HepG2 (cell line): ENCODE results near the gene PTPRE. TPM values are rescaled to one million over a fixed set of nuclear protein-coding genes. Genes with fewer than 3 reads are reported as not detected.

Experiments used
- ATAC-seq: fragments of 200-7000 bp; cut with Tn5 transposase; 3 replicates; pipeline ENCODE4 v1.9.1; 2020; ENCODE audit warnings: mild to moderate bottlenecking, moderate library complexity
- BruUV-seq: library from RNA; stranded (reverse); fragments of 400-500 nt; replicated peaks from 2 replicates; lab custom pipeline; 2021; lab: Mats Ljungman, UMichigan
- CTCF ChIA-PET: fragments of 300-600 bp; formaldehyde crosslinking; extraction: SDS; loops from one replicate; lab custom pipeline; 2021; ENCODE audit warnings: low total read pairs, inconsistent platforms, low intra/inter-chr PET ratio; lab: Yijun Ruan, JAX
- POLR2A ChIA-PET: fragments of 350-600 bp; sonication (Branson Sonifier 250); formaldehyde crosslinking; loops from one replicate; lab custom pipeline; 2020; ENCODE audit warnings: antibody characterized with exemption, inconsistent platforms; lab: Yijun Ruan, JAX
- DNase-seq: peaks from one replicate; pipeline ENCODE4 v3.0.0-alpha.2; 2015; ENCODE audit warnings: low spot score
- FAIRE-seq: peaks from 3 replicates; lab custom pipeline; 2011; peaks lifted over from hg19 to GRCh38; lab: Jason Lieb, UNC
- H2AFZ ChIP-seq: one replicate; pipeline ENCODE4 v1.6.1; 2011; ENCODE audit warnings: low read length, inconsistent platforms
- H3K27ac ChIP-seq: fragments of 300-600 bp; 3 replicates; pipeline ENCODE4 v1.8.0; 2011; ENCODE audit warnings: mixed run types, mild to moderate bottlenecking, mixed read lengths, low read length, inconsistent platforms; ENCODE audit not compliant: insufficient read depth; ENCODE audit errors: extremely low read length
- H3K27me3 ChIP-seq, 2 experiments: fragments of 200-600 bp in 1 of 2; 2 replicates in 1 of 2; 3 replicates in 1 of 2; pipeline versions ENCODE4 v1.6.0 to v1.8.0; 2011; ENCODE audit warnings: low read length in 2 of 2, mild to moderate bottlenecking in 2 of 2, moderate library complexity in 2 of 2, inconsistent platforms in 1 of 2; ENCODE audit not compliant: insufficient read depth in 2 of 2, control insufficient read depth in 1 of 2
- H3K36me3 ChIP-seq, 2 experiments: fragments of 200-600 bp in 1 of 2; replicated peaks in 1 of 2; 2 replicates in 1 of 2; 3 replicates in 1 of 2; pipeline versions ENCODE4 v1.5.1 to v1.8.0; 2011; ENCODE audit warnings: low read length in 2 of 2, inconsistent platforms in 1 of 2; ENCODE audit not compliant: insufficient read depth in 2 of 2, control insufficient read depth in 1 of 2
- H3K4me1 ChIP-seq: 2 replicates; pipeline ENCODE4 v1.5.1; 2012; ENCODE audit warnings: low read length, inconsistent platforms; ENCODE audit not compliant: insufficient read depth
- H3K4me2 ChIP-seq: 2 replicates; pipeline ENCODE4 v1.6.0; 2011; ENCODE audit warnings: low read depth, low read length, inconsistent platforms
- H3K4me3 ChIP-seq, 3 experiments: fragments of 200-600 bp in 1 of 3; sonication (generic), shearing (Covaris generic) in 1 of 3; replicated peaks in 1 of 3; 2 replicates each; pipeline ENCODE4 v1.5.1; 2011 to 2016; ENCODE audit warnings: low read length in 3 of 3, inconsistent platforms in 2 of 3, low read depth in 2 of 3, mild to moderate bottlenecking in 2 of 3, control low read depth in 1 of 3, mixed read lengths in 1 of 3; ENCODE audit not compliant: insufficient read depth in 1 of 3
- H3K79me2 ChIP-seq: one replicate; pipeline ENCODE4 v1.6.1; 2011; ENCODE audit warnings: low read length, inconsistent platforms; ENCODE audit not compliant: insufficient read depth
- H3K9ac ChIP-seq: 2 replicates; pipeline ENCODE4 v1.6.0; 2011; ENCODE audit warnings: mild to moderate bottlenecking, low read depth, low read length, inconsistent platforms; ENCODE audit not compliant: insufficient read depth
- H3K9me3 ChIP-seq: 2 replicates; pipeline ENCODE4 v1.5.1; 2012; ENCODE audit warnings: mild to moderate bottlenecking, low read length
- H4K20me1 ChIP-seq: 2 replicates; pipeline ENCODE4 v1.6.0; 2011; ENCODE audit warnings: inconsistent platforms, mild to moderate bottlenecking, low read length, moderate library complexity; ENCODE audit not compliant: insufficient read depth
- MTF1 ChIP-seq: sonication (generic); formaldehyde crosslinking; IDR thresholded peaks from 2 replicates; pipeline ENCODE4 v1.5.0; 2020; ENCODE audit warnings: missing genetic modification reagents
- REXO4 ChIP-seq: sonication (generic); formaldehyde crosslinking; IDR thresholded peaks from 2 replicates; pipeline ENCODE4 v1.8.0; 2022; ENCODE audit warnings: missing genetic modification reagents, mild to moderate bottlenecking, borderline replicate concordance
- TRIM24 ChIP-seq: sonication (generic); formaldehyde crosslinking; IDR thresholded peaks from 2 replicates; pipeline ENCODE4 v1.8.0; 2022; ENCODE audit warnings: mild to moderate bottlenecking, missing genetic modification reagents
- ZFP36L1 ChIP-seq: sonication (generic); formaldehyde crosslinking; IDR thresholded peaks from 2 replicates; pipeline ENCODE4 v1.8.0; 2022; ENCODE audit warnings: mild to moderate bottlenecking, missing genetic modification reagents, moderate library complexity
- ZNF256 ChIP-seq: sonication (generic); formaldehyde crosslinking; conservative IDR thresholded peaks from 2 replicates; pipeline ENCODE4 v1.4.0; 2020; ENCODE audit warnings: missing genetic modification reagents
- ZNF432 ChIP-seq: sonication (generic); formaldehyde crosslinking; IDR thresholded peaks from 2 replicates; pipeline ENCODE4 v1.5.0; 2020; ENCODE audit warnings: missing genetic modification reagents, mild to moderate bottlenecking, borderline replicate concordance
- ZNF878 ChIP-seq: sonication (generic); formaldehyde crosslinking; IDR thresholded peaks from 2 replicates; pipeline ENCODE4 v1.8.1; 2023; ENCODE audit warnings: mild to moderate bottlenecking, missing genetic modification reagents, moderate library complexity
- WGBS: methylation state at CpG from one replicate; pipeline ENCODE4 v1.1.6; 2017; ENCODE audit warnings: low lambda C conversion rate; 5-methylcytosine and 5-hydroxymethylcytosine counted together
- in situ Hi-C: cut with HindIII; loops from 2 replicates; pipeline ENCODE4 v1.10.0; 2017; ENCODE audit warnings: low pct_unique_long_range_greater_than_20kb; ENCODE audit not compliant: extremely low pct_ligation_motif_present
- intact Hi-C: fragments of 100-400 bp; cut with micrococcal nuclease; formaldehyde crosslinking; loops from one replicate; pipeline ENCODE4 v1.10.0; 2022; ENCODE audit not compliant: unreplicated experiment
- polyA plus RNA-seq, 8 experiments: library from polyadenylated mRNA; depleted of rRNA in 3 of 8; stranded (reverse) in 7 of 8; unstranded in 1 of 8; fragments of >200 nt; fragmentation: Illumina TruSeq in 4 of 8; extraction: Trizol in 4 of 8; gene quantifications; 2 replicates each; pipeline versions ENCODE4 v1.2.1 to v1.2.3, GENCODE V29; 2011 to 2016; ENCODE audit warnings: low read depth in 4 of 8, missing spikeins in 1 of 8, mixed read lengths in 1 of 8; ENCODE audit not compliant: insufficient read depth in 1 of 8
- total RNA-seq, 5 experiments: library from RNA; depleted of rRNA; stranded (reverse); fragments of >200 nt; fragmentation: Illumina TruSeq; extraction: Trizol; gene quantifications; 2 replicates each; pipeline ENCODE4 v1.2.3, GENCODE V29; 2016; ENCODE audit warnings: low read depth in 1 of 5
- TF ChIP-seq, protein P1 (sequence below): sonication (generic); formaldehyde crosslinking; IDR thresholded peaks from 2 replicates; pipeline ENCODE4 v1.4.0; 2020; ENCODE audit warnings: missing genetic modification reagents
- TF ChIP-seq, protein P2 (sequence below): sonication (generic); formaldehyde crosslinking; IDR thresholded peaks from 2 replicates; pipeline ENCODE4 v1.4.0; 2020; ENCODE audit warnings: mild to moderate bottlenecking, missing genetic modification reagents
- TF ChIP-seq, protein P3 (sequence below): sonication (generic); formaldehyde crosslinking; IDR thresholded peaks from 2 replicates; pipeline ENCODE4 v1.8.0; 2022; ENCODE audit warnings: missing genetic modification reagents, low read depth, mild to moderate bottlenecking, borderline replicate concordance
- TF ChIP-seq, protein P4 (sequence below): sonication (generic); formaldehyde crosslinking; IDR thresholded peaks from 2 replicates; pipeline ENCODE4 v1.4.0; 2020; ENCODE audit warnings: missing genetic modification reagents
- TF ChIP-seq, protein P5 (sequence below), 2 experiments: sonication (generic) in 1 of 2; formaldehyde crosslinking in 1 of 2; IDR thresholded peaks; 2 replicates each; pipeline versions ENCODE4 v1.4.0 to v1.6.1; 2018 to 2020; ENCODE audit warnings: missing genetic modification reagents in 2 of 2, borderline replicate concordance in 1 of 2, low read depth in 1 of 2, mild to moderate bottlenecking in 1 of 2, missing biosample characterization in 1 of 2

The PTPRE gene
- total and polyA plus RNA-seq, 2 of the 13 experiments (the other 11 are each of a cell fraction or from before 2014, with no cell fraction given) = 0.01 to 0.02 TPM

DNA sequence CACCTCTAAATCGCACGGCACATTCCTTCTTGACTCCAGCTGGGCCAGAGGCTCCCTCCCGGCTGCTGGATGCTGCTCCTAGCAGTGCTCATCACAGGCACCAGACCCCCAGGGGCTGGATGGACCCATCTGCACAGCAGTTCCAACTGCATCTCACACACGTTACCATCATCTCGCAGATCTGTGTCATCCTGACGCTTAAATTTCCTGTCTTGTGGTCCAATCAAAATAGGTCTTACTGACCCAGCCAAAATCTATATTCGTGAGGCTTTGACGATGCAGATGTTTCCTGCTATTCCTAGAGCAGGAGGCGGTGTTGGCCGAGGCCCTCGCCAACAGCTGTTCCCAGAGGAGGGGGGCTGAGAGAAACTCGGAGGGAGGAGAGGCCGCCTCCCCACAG, 111.3 kb downstream of the PTPRE start:
- intact Hi-C loops = loop anchor here (10.0 kb wide), 1 partner anchor 143 kb away; no protein-coding TSS in a partner anchor
- DNase-seq (no peak), ATAC-seq (no peak), FAIRE-seq (no peak)
- WGBS = 6% methylated on average over 10 of the region's 13 CpGs
- Histone ChIP-seq H4K20me1 (no peaks in the 10 kb centered on the region), H3K4me1 (no peaks in the 10 kb centered on the region), H3K36me3 (no peaks in the 10 kb centered on the region), H3K9me3 (no peaks in the 10 kb centered on the region), H3K9ac (no peak overlapping the region), H3K4me2 (no peak overlapping the region), H3K27me3 (peaks cover 3 to 72% of the 10 kb centered on the region in 2 experiments; a peak in 4 of 5 replicates), H3K79me2 (no peaks in the 10 kb centered on the region), H3K4me3 (no peak overlapping the region), H2AFZ (no peak overlapping the region), H3K27ac (no peak overlapping the region)
- ChIA-PET CTCF (no interaction called here), POLR2A (no interaction called here)
- TF ChIP-seq ZNF432 (CRISPR knock-in tag) = no peak
- in situ Hi-C loops = loop anchor here (25.0 kb wide), 1 partner anchor 306 kb away; no protein-coding TSS in a partner anchor
- no TSS peak for BruUV-seq

DNA sequence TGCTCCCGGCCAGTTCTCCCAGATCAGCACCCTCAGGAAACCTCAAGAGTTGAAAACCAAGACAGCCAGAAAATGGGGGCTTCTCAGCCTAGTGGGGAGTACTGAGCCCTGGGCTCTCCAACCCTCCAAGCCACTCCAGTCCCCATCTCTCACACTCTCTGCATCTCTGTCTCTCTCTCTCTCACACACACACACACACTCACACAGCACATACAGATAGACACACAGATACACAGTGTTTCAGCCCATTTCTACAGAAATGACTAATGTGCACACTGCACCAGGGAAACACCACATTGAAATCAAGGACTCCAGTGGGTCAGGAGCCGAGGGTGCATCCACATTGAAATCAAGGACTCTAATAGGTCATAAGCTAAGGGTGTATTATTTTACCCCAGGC, 111.8 kb downstream of the PTPRE start:
- intact Hi-C loops (loop anchor here (10.0 kb wide), 1 partner anchor 144 kb away; no protein-coding TSS in a partner anchor), in situ Hi-C loops (loop anchor here (25.0 kb wide), 1 partner anchor 306 kb away; no protein-coding TSS in a partner anchor)
- DNase-seq (no peak), ATAC-seq (no peak), FAIRE-seq (no peak)
- Histone ChIP-seq H3K4me1 (no peaks in the 10 kb centered on the region), H3K9ac (no peak overlapping the region), H3K79me2 (no peaks in the 10 kb centered on the region), H3K4me3 (no peak overlapping the region), H3K4me2 (no peak overlapping the region), H3K27ac (no peak overlapping the region), H4K20me1 (no peaks in the 10 kb centered on the region), H3K36me3 (no peaks in the 10 kb centered on the region), H3K27me3 (peaks cover 3 to 67% of the 10 kb centered on the region in 2 experiments; a peak in 4 of 5 replicates), H2AFZ (no peak overlapping the region), H3K9me3 (no peaks in the 10 kb centered on the region)
- ChIA-PET CTCF (no interaction called here), POLR2A (no interaction called here)
- WGBS = 0% methylated on average over 1 of the region's 2 CpGs
- BruUV-seq = no TSS peak
- no peak for TF ChIP-seq TRIM24 (CRISPR knock-in tag)
- TF ChIP-seq, protein P1, sequence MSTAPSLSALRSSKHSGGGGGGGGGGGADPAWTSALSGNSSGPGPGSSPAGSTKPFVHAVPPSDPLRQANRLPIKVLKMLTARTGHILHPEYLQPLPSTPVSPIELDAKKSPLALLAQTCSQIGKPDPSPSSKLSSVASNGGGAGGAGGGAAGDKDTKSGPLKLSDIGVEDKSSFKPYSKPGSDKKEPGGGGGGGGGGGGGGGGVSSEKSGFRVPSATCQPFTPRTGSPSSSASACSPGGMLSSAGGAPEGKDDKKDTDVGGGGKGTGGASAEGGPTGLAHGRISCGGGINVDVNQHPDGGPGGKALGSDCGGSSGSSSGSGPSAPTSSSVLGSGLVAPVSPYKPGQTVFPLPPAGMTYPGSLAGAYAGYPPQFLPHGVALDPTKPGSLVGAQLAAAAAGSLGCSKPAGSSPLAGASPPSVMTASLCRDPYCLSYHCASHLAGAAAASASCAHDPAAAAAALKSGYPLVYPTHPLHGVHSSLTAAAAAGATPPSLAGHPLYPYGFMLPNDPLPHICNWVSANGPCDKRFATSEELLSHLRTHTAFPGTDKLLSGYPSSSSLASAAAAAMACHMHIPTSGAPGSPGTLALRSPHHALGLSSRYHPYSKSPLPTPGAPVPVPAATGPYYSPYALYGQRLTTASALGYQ = no peak
- TF ChIP-seq, protein P2, sequence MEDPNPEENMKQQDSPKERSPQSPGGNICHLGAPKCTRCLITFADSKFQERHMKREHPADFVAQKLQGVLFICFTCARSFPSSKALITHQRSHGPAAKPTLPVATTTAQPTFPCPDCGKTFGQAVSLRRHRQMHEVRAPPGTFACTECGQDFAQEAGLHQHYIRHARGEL = no peak
- TF ChIP-seq MTF1 (CRISPR knock-in tag) = no peak
- TF ChIP-seq, protein P3, sequence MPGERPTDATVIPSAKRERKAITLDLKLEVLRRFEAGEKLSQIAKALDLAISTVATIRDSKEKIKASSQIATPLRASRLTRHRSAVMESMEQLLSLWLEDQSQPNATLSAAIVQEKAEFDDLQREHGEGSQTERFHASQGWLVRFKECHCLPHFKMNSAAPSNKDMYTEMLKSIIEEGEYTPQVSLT (CRISPR knock-in tag) = no peak
- TF ChIP-seq, protein P4, sequence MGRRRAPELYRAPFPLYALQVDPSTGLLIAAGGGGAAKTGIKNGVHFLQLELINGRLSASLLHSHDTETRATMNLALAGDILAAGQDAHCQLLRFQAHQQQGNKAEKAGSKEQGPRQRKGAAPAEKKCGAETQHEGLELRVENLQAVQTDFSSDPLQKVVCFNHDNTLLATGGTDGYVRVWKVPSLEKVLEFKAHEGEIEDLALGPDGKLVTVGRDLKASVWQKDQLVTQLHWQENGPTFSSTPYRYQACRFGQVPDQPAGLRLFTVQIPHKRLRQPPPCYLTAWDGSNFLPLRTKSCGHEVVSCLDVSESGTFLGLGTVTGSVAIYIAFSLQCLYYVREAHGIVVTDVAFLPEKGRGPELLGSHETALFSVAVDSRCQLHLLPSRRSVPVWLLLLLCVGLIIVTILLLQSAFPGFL (CRISPR knock-in tag) = no peak
- TF ChIP-seq ZFP36L1 = no peak
- no peak for TF ChIP-seq ZNF878
- TF ChIP-seq, protein P5, sequence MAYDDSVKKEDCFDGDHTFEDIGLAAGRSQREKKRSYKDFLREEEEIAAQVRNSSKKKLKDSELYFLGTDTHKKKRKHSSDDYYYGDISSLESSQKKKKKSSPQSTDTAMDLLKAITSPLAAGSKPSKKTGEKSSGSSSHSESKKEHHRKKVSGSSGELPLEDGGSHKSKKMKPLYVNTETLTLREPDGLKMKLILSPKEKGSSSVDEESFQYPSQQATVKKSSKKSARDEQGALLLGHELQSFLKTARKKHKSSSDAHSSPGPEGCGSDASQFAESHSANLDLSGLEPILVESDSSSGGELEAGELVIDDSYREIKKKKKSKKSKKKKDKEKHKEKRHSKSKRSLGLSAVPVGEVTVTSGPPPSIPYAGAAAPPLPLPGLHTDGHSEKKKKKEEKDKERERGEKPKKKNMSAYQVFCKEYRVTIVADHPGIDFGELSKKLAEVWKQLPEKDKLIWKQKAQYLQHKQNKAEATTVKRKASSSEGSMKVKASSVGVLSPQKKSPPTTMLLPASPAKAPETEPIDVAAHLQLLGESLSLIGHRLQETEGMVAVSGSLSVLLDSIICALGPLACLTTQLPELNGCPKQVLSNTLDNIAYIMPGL (CRISPR knock-in tag; IDR thresholded peaks at IDR 0.05; ENCODE audit: borderline replicate concordance in 1 of 2, low read depth in 1 of 2) = no peak
- no peak for TF ChIP-seq ZNF256 (CRISPR knock-in tag)
- no peak for TF ChIP-seq REXO4
